HCT116 (cell line): Measurements from ENCODE around the gene CSNK2B. TPM values are rescaled to one million over a fixed set of nuclear protein-coding genes. Genes with fewer than 3 reads are reported as not detected.
A peak's percentile ranks its signal among the peaks of the same experiment; 100 is the strongest.

Experiments used
- ATAC-seq: fragments of 200-7000 bp; cut with Tn5 transposase; 2 replicates; pipeline ENCODE4 v1.9.1; 2020; ENCODE audit warnings: mild to moderate bottlenecking, moderate library complexity
- BruUV-seq: library from RNA; stranded (reverse); fragments of 400-500 nt; replicated peaks from 2 replicates; lab custom pipeline; 2021; lab: Mats Ljungman, UMichigan
- CTCF ChIA-PET: fragments of 300-600 bp; sonication (Branson Sonifier 250); formaldehyde crosslinking; loops from one replicate; lab custom pipeline; 2021; ENCODE audit warnings: antibody characterized with exemption; lab: Charles Lee
- POLR2A ChIA-PET: fragments of 300-600, 350-600 bp; sonication (Branson Sonifier 250); formaldehyde crosslinking; loops from one replicate; lab custom pipeline; 2021; ENCODE audit warnings: antibody characterized with exemption; lab: Charles Lee
- RAD21 ChIA-PET, 2 experiments: fragments of 300-600 bp; sonication (Branson Sonifier 250); formaldehyde crosslinking; loops; one replicate each; lab custom pipeline; 2023; ENCODE audit warnings: low total read pairs in 2 of 2; ENCODE audit not compliant: uncharacterized antibody in 2 of 2, unreplicated experiment in 2 of 2, low non-redundant PET in 1 of 2; lab: Charles Lee
- DNase-seq: peaks from one replicate; pipeline ENCODE4 v3.0.0-alpha.2; 2010; ENCODE audit warnings: low read depth, low spot score
- H2AFZ ChIP-seq: fragments of 200-600 bp; shearing (Covaris generic), sonication (generic); 2 replicates; pipeline ENCODE4 v1.6.1; 2017; ENCODE audit warnings: low read depth, mixed run types, mixed read lengths, antibody characterized with exemption, low read length; ENCODE audit not compliant: poor library complexity, severe bottlenecking
- H3K27ac ChIP-seq: 2 replicates; pipeline ENCODE4 v1.5.1; 2012; ENCODE audit warnings: low read depth, low read length
- H3K27me3 ChIP-seq: fragments of 200-600 bp; sonication (generic); 2 replicates; pipeline ENCODE4 v1.6.1; 2016; ENCODE audit warnings: mixed run types, low read length, mixed read lengths; ENCODE audit not compliant: insufficient read depth
- H3K36me3 ChIP-seq, 2 experiments: fragments of 200-500 bp in 1 of 2; fragments of 200-600 bp in 1 of 2; sonication (Bioruptor generic) in 1 of 2; sonication (generic) in 1 of 2; 2 replicates each; pipeline versions ENCODE4 v1.5.1 to v1.6.1; 2014 to 2016; ENCODE audit warnings: low read length in 2 of 2, inconsistent platforms in 1 of 2, mixed read lengths in 1 of 2, mixed run types in 1 of 2; ENCODE audit not compliant: insufficient read depth in 2 of 2, control insufficient read depth in 1 of 2
- H3K4me1 ChIP-seq, 2 experiments: fragments of 200-600 bp in 1 of 2; sonication (generic) in 1 of 2; 2 replicates each; pipeline versions ENCODE4 v1.5.1 to v1.6.1; 2012 to 2017; ENCODE audit warnings: low read length in 2 of 2, inconsistent platforms in 1 of 2, mild to moderate bottlenecking in 1 of 2, mixed read lengths in 1 of 2, mixed run types in 1 of 2, moderate library complexity in 1 of 2; ENCODE audit not compliant: insufficient read depth in 2 of 2, control insufficient read depth in 1 of 2
- H3K4me2 ChIP-seq: fragments of 200-600 bp; sonication (generic); 2 replicates; pipeline ENCODE4 v1.6.1; 2017; ENCODE audit warnings: mixed run types, low read length, mixed read lengths
- H3K4me3 ChIP-seq, 2 experiments: fragments of 200-600 bp in 1 of 2; sonication (generic) in 1 of 2; replicated peaks in 1 of 2; 2 replicates each; pipeline ENCODE4 v1.5.1; 2011 to 2016; ENCODE audit warnings: low read length in 2 of 2, control low read depth in 1 of 2, low read depth in 1 of 2, mild to moderate bottlenecking in 1 of 2, mixed read lengths in 1 of 2, mixed run types in 1 of 2
- H3K79me2 ChIP-seq: fragments of 200-600 bp; sonication (generic); 2 replicates; pipeline ENCODE4 v1.6.1; 2017; ENCODE audit warnings: mild to moderate bottlenecking, mixed run types, low read length, moderate library complexity, mixed read lengths; ENCODE audit not compliant: insufficient read depth
- H3K9ac ChIP-seq: fragments of 200-600 bp; sonication (generic); 2 replicates; pipeline ENCODE4 v1.6.1; 2016; ENCODE audit warnings: low read length, mixed read lengths
- H3K9me2 ChIP-seq: fragments of 200-600 bp; sonication (generic), shearing (Covaris generic); 2 replicates; pipeline ENCODE4 v1.6.1; 2017; ENCODE audit warnings: mixed run types, mild to moderate bottlenecking, moderate library complexity; ENCODE audit not compliant: insufficient read depth
- H3K9me3 ChIP-seq, 2 experiments: fragments of 200-500 bp in 1 of 2; fragments of 200-600 bp in 1 of 2; sonication (Bioruptor generic) in 1 of 2; sonication (generic) in 1 of 2; 2 replicates each; pipeline ENCODE4 v1.6.1; 2014 to 2017; ENCODE audit warnings: low read length in 2 of 2, mixed read lengths in 2 of 2, inconsistent platforms in 1 of 2, low read depth in 1 of 2, mild to moderate bottlenecking in 1 of 2, mixed run types in 1 of 2, moderate library complexity in 1 of 2; ENCODE audit not compliant: control insufficient read depth in 1 of 2, insufficient read depth in 1 of 2
- H4K20me1 ChIP-seq: fragments of 200-600 bp; sonication (generic), shearing (Covaris generic); 2 replicates; pipeline ENCODE4 v1.6.1; 2017; ENCODE audit warnings: mixed run types, mild to moderate bottlenecking, moderate library complexity; ENCODE audit not compliant: insufficient read depth
- CBX3 ChIP-seq: IDR thresholded peaks from 2 replicates; pipeline ENCODE4 v1.6.1; 2012; ENCODE audit warnings: low read depth
- CEBPB ChIP-seq: IDR thresholded peaks from 2 replicates; pipeline ENCODE4 v1.6.1; 2012; ENCODE audit warnings: low read depth
- CTCF ChIP-seq, 3 experiments: fragments of 200-600 bp in 1 of 3; sonication (generic) in 1 of 3; IDR thresholded peaks in 2 of 3; conservative IDR thresholded peaks in 1 of 3; 2 replicates each; pipeline ENCODE4 v1.5.1; 2012 to 2017; ENCODE audit warnings: low read depth in 2 of 3, low read length in 2 of 3, antibody characterized with exemption in 1 of 3, borderline replicate concordance in 1 of 3, control low read depth in 1 of 3, mild to moderate bottlenecking in 1 of 3, mixed read lengths in 1 of 3, mixed run types in 1 of 3, moderate library complexity in 1 of 3; ENCODE audit not compliant: insufficient read depth in 1 of 3
- EZH2 ChIP-seq: fragments of 200-600 bp; sonication (generic); IDR thresholded peaks from 2 replicates; pipeline ENCODE4 v1.6.1; 2017; ENCODE audit warnings: antibody characterized with exemption, mixed run types
- FOSL1 ChIP-seq: IDR thresholded peaks from 2 replicates; pipeline ENCODE4 v1.6.1; 2012; ENCODE audit warnings: low read depth
- JUND ChIP-seq: IDR thresholded peaks from 2 replicates; pipeline ENCODE4 v1.6.1; 2012
- POLR2A ChIP-seq: IDR thresholded peaks from 2 replicates; pipeline ENCODE4 v1.7.0; 2011; ENCODE audit warnings: borderline replicate concordance; ENCODE audit not compliant: insufficient read depth, insufficient read length; ENCODE audit errors: extremely low read depth
- POLR2AphosphoS5 ChIP-seq: IDR thresholded peaks from 2 replicates; pipeline ENCODE4 v1.6.1; 2011; ENCODE audit warnings: mild to moderate bottlenecking, low read depth, low read length, moderate library complexity
- REST ChIP-seq: IDR thresholded peaks from 2 replicates; pipeline ENCODE4 v1.6.1; 2012; ENCODE audit warnings: low read depth
- SIN3A ChIP-seq: IDR thresholded peaks from 2 replicates; pipeline ENCODE4 v1.6.1; 2012; ENCODE audit warnings: low read depth
- SP1 ChIP-seq: IDR thresholded peaks from 2 replicates; pipeline ENCODE4 v1.6.1; 2012; ENCODE audit warnings: low read depth
- SRF ChIP-seq: IDR thresholded peaks from 2 replicates; pipeline ENCODE4 v1.6.1; 2012; ENCODE audit warnings: low read depth
- YY1 ChIP-seq: IDR thresholded peaks from 2 replicates; pipeline ENCODE4 v1.6.1; 2011; ENCODE audit warnings: low read length, low read depth, moderate library complexity, mild to moderate bottlenecking; ENCODE audit not compliant: insufficient replicate concordance; ENCODE audit errors: extremely low read depth
- ZFX ChIP-seq: fragments of 450-650 bp; IDR thresholded peaks from 2 replicates; pipeline ENCODE4 v1.6.1; 2017
- intact Hi-C: fragments of 100-400 bp; cut with micrococcal nuclease; formaldehyde crosslinking; loops from 2 replicates; pipeline ENCODE4 v1.10.0; 2022
- total RNA-seq: library from RNA; stranded (reverse); gene quantifications from one replicate; pipeline ENCODE4 v1.2.1, GENCODE V29; 2021; ENCODE audit not compliant: unreplicated experiment
- TF ChIP-seq, protein P1 (sequence below): IDR thresholded peaks from 2 replicates; pipeline ENCODE4 v1.6.1; 2012
- TF ChIP-seq, protein P2 (sequence below): IDR thresholded peaks from 2 replicates; pipeline ENCODE4 v1.6.1; 2012

Gene CSNK2B
- total RNA-seq, 1 experiment from 2014 or later: 210 TPM

DNA sequence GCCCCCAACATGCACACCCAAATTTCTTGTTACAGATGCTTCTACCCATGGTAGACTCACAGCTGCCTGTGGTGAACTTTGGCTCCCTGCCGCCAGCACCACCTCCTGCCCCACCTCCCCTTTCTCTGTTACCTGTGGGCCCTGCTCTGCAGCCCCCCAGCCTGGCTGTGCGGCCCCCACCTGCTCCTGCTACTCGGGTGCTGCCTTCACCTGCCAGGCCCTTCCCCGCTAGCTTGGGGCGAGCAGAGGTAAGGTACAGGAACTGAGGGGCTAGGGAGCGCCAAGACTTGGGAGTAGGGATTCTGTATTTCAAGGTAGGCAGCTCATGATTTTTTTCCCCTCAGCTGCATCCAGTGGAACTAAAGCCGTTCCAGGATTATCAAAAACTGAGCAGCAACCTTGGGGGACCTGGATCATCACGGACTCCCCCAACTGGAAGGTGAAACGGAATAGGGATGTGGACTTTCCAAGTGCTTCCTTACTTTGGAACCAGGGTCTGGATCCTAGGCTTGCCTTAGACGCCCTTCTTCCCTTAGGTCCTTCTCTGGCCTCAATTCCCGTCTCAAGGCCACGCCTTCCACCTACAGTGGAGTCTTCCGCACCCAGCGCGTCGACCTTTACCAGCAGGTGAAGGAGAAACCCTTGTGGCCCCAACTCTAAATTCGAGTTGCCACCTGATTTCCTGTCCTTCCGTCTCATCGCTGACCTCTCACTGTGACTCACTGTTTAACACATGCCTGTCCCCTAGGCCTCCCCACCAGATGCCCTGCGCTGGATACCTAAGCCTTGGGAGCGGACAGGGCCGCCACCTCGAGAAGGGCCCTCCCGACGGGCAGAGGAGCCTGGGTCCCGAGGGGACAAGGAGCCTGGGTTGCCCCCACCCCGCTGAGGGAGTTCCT, 28.9 kb upstream of the CSNK2B start:
- Histone ChIP-seq H3K9me3 (no peaks in the 10 kb centered on the region), H3K9ac (no peak overlapping the region), H3K79me2 (peaks cover 24% of the 10 kb centered on the region; the same call in 1 of the 2 replicates), H3K36me3 (peaks cover 41 to 67% of the 10 kb centered on the region in 2 experiments; a peak in 3 of 4 replicates), H3K4me2 (no peak overlapping the region), H3K27me3 (no peaks in the 10 kb centered on the region), H2AFZ (no peak overlapping the region), H3K4me3 (no peak overlapping the region), H3K27ac (no peak overlapping the region), H3K9me2 (no peaks in the 10 kb centered on the region), H4K20me1 (no peaks in the 10 kb centered on the region), H3K4me1 (no peaks in the 10 kb centered on the region)
- DNase-seq (no peak), ATAC-seq (no peak)
- BruUV-seq: TSS peak; percentile 19
- CTCF ChIA-PET: no interaction called here
- POLR2A ChIA-PET: no interaction called here
- TF ChIP-seq ZFX: no peak
- no peak for TF ChIP-seq POLR2AphosphoS5
- TF ChIP-seq, protein P1, sequence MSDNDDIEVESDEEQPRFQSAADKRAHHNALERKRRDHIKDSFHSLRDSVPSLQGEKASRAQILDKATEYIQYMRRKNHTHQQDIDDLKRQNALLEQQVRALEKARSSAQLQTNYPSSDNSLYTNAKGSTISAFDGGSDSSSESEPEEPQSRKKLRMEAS: no peak
- TF ChIP-seq CTCF (IDR thresholded peaks at IDR 0.05 in 2 of 3, conservative IDR thresholded peaks at IDR 0.05 in 1 of 3; ENCODE audit: borderline replicate concordance in 1 of 3, insufficient read depth in 1 of 3, low read depth in 2 of 3, low read length in 2 of 3): no peak
- TF ChIP-seq JUND: no peak
- no peak for TF ChIP-seq SP1
- TF ChIP-seq, protein P2, sequence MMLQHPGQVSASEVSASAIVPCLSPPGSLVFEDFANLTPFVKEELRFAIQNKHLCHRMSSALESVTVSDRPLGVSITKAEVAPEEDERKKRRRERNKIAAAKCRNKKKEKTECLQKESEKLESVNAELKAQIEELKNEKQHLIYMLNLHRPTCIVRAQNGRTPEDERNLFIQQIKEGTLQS: no peak
- no peak for TF ChIP-seq CBX3
- TF ChIP-seq SIN3A: no peak
- no peak for TF ChIP-seq POLR2A
- no peak for TF ChIP-seq FOSL1
- no peak for TF ChIP-seq YY1
- TF ChIP-seq REST: no peak
- no peak for TF ChIP-seq SRF
- TF ChIP-seq CEBPB: no peak
- no peak for TF ChIP-seq EZH2
- intact Hi-C loops: no loop called here
- RAD21 ChIA-PET: no interaction called here
